Astrocyte of the hippocampus (primary cell): Measurements from ENCODE around the gene UNC13C.
A peak's percentile ranks its signal among the peaks of the same experiment; 100 is the strongest.

ENCODE experiments used
- DNase-seq: peaks from one replicate; pipeline ENCODE4 v3.0.0; 2011; ENCODE audit warnings: low read depth, low spot score

Gene UNC13C

GRCh38 chr15:54017959-54018358, 39.7 kb downstream of the UNC13C start:
- no peak for DNase-seq

- DNase-seq: no peak
Observed at GRCh38 chr15:54026258-54026657, 48.0 kb downstream of the UNC13C start.

- DNase-seq: no peak
Observed at GRCh38 chr15:54026891-54027290, 48.6 kb downstream of the UNC13C start.

- no peak for DNase-seq
Observed at GRCh38 chr15:54029081-54029480, 50.8 kb downstream of the UNC13C start.

GRCh38 chr15:54032066-54032465, 53.8 kb downstream of the UNC13C start:
- no peak for DNase-seq

- DNase-seq: no peak
Observed at GRCh38 chr15:54033356-54033860, 55.2 kb downstream of the UNC13C start.

- DNase-seq: no peak
Observed at GRCh38 chr15:54033869-54034458, 55.7 kb downstream of the UNC13C start.

- DNase-seq: no peak
Observed at GRCh38 chr15:54035616-54036015, 57.4 kb downstream of the UNC13C start.

GRCh38 chr15:54045397-54045796, 67.2 kb downstream of the UNC13C start:
- DNase-seq: no peak

GRCh38 chr15:54046093-54046492, 67.9 kb downstream of the UNC13C start:
- DNase-seq: no peak

GRCh38 chr15:54064365-54064764, 86.1 kb downstream of the UNC13C start:
- DNase-seq: no peak

- DNase-seq: no peak
Observed at GRCh38 chr15:54066403-54066802, 88.2 kb downstream of the UNC13C start.

- DNase-seq: peak; percentile 20
Observed at GRCh38 chr15:54082836-54083492, 104.7 kb downstream of the UNC13C start.

GRCh38 chr15:54083501-54083900, 105.3 kb downstream of the UNC13C start:
- no peak for DNase-seq

GRCh38 chr15:54083991-54084390, 105.8 kb downstream of the UNC13C start:
- DNase-seq: no peak

- DNase-seq: no peak
Observed at GRCh38 chr15:54088837-54089236, 110.6 kb downstream of the UNC13C start.

GRCh38 chr15:54089776-54090175, 111.5 kb downstream of the UNC13C start:
- DNase-seq: no peak

GRCh38 chr15:54091651-54092050, 113.4 kb downstream of the UNC13C start:
- no peak for DNase-seq

- DNase-seq: no peak
Observed at GRCh38 chr15:54094661-54095060, 116.4 kb downstream of the UNC13C start.

- DNase-seq: no peak
Observed at GRCh38 chr15:54097019-54097418, 118.8 kb downstream of the UNC13C start.

GRCh38 chr15:54099010-54099409, 120.8 kb downstream of the UNC13C start:
- no peak for DNase-seq

- no peak for DNase-seq
Observed at GRCh38 chr15:54101664-54102270, 123.5 kb downstream of the UNC13C start.

- DNase-seq: no peak
Observed at GRCh38 chr15:54102704-54103103, 124.5 kb downstream of the UNC13C start.
